GM21447 (cell line): Measurements from ENCODE around the gene GGPS1.
"Not testable (repeated sequence)": the region's sequence is repeated elsewhere in the genome, so short reads cannot be mapped to it uniquely, and the experiment has no call there.

ENCODE experiments used
- ATAC-seq: cut with Tn5 transposase; IDR thresholded peaks from one replicate; pipeline ENCODE4 v1.9.1; 2021; ENCODE audit not compliant: unreplicated experiment

Gene GGPS1

DNA sequence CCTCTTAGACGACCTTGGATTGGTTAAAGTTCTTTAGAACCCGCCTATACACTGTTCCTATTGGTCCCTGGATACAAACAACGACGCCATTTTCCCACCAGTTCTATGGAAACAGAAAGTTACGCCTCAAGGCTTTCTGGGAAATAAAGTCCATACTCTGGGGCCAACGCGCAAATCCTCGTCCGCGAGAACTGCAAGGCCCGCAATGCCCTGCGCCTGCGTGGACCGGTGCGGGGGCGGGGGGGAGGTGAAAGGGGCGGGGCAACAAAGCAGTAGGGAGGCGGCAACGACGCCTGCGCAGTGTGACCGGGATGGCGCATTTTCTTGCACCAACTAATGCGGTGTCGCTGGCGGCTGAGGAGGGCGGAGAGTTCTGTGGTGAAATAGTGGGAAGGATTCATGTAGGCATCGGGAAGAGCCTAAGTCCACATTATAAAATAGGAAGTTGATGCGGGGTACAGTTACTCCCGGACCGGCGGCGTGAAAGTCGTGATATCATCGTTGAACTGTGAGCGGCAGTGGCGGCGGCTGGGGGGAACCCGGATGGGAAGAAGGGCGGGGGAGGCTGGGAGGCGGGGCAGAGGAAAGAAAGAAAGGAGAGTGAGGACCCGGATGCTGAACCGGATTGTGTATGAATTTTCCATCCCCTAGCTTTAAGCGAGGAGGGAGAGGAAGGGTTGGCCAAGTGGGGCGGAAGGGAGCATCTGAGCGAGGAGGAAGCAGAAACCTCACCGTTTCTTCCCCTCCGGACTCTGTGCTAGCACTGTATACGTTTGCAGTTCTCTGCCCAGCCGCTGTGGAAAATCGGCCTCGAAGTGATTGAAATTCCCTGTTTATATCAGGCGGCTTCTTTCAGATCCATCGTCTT, at the start of gene GGPS1:
Gene GGPS1 (plus strand): TSS at position 300 of the 868 bp plus-strand sequence. CDS start 6,695 bp downstream, outside the sequence.
- ATAC-seq = peak; percentile 66

DNA sequence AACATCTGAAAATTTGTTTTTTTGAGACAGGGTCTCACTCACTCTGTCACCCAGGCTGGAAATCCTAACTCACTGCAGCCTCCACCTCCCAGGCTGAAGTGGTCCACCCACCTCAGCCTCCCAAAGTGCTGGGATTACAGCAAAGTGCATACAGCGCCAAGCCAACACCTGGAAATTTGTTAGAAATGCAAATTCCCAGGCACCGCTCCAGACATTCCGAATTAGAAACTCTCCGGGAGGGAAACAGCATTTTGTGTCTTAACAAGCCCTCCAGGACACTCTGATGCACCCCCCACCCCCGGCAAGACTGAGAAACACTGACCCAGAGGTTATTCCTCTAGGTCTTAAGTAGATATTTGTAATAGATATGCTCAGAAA, 49.5 kb upstream of the GGPS1 start:
- no peak for ATAC-seq

DNA sequence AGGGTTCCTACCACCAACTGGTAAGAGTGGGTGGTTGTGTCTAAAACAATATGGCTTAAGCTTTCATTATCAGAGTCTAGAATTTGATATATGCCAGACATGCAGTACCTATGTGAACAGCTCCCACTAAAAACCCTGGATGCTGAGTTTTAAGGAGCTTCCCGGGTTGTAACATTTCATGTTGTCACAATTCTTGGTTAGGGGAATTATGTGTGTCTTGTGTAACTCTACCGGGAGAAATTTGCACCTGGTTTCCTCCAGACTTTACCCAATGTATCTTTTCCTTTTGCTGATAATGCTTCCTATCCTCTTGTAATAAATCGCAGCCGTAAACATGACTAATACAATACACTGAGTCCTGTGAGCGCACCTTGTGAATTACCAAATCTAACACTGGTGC, 48.7 kb upstream of the GGPS1 start:
- no peak for ATAC-seq

DNA sequence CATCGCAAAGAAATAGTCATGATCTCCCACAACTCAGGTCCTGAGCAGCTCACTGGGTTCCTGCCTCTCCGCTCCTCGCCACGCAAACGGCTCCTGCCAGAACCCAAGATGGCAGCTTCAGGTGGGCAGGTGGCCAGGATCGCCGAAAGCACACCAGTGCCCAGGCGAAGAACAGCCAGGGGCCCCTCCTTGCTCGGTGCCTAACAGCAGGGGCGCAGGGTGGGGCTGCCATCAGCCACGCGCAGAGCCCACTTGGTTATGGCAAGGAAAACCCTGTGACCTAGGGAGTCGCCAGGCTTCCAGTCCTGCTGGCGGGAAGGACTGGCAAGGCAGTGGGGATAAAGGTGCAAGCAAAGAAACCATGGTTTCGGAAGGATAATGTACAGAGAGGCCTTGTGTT, 47.9 kb upstream of the GGPS1 start:
- ATAC-seq = no peak

DNA sequence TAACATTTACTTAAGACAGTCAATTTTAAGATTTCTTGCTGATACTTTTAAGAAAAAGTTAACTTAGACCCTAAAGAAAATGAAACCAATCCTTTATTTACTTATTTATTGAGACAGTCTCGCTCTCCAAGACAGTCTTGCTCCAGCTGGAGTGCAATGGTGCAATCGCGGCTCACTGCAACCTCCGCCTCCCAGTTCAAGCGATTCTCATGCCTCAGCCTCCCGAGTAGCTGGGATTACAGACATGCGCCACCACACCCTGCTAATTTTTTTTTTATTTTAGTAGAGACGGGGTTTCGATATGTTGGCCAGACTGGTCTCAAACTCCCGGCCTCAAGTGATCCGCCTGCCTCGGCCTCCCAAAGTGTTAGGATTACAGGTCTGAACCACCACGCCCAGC, 44.7 kb upstream of the GGPS1 start:
- ATAC-seq = not testable (repeated sequence)

DNA sequence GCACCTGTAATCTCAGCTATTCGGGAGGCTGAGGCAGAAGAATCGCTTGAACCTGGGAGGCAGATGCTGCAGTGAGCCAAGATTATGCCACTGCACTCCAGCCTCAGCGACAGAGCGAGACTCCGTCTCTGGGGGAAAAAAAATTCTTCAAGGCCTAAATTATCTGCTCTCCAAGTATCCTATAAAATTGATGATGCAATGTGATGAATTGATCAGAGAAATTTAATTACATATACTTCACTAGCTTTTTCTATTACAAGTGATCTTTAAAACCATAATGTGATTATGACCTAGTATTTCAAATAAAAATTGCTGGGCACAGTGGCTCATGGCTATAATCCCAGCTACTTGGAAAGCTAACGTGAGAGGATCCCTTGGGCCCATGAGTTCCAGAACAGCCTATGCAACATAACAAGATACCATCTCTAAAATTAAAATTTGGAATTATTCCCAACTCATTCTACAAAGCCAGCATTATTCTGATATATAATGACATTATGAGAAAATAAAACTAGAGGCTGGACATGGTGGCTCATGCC, 44.1 kb upstream of the GGPS1 start:
- ATAC-seq = no peak

DNA sequence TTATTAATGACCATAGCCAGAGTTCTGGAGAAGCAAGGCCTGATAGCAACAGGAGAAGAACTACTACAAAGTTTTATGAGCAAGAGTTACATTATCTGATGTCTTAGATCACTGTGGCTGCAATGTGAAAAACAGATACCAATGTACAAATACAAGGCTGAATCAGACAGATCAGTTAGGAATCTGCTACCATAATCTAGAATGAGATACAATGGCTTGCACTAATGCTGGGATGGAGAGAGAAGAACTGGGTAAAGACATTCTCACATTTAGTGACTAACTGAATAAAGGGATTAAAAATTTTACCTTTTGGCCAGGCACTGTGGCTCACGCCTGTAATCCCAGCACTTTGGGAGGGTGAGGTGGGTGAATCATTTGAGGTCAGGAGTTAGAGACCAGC, 41.7 kb upstream of the GGPS1 start:
- ATAC-seq = no peak

DNA sequence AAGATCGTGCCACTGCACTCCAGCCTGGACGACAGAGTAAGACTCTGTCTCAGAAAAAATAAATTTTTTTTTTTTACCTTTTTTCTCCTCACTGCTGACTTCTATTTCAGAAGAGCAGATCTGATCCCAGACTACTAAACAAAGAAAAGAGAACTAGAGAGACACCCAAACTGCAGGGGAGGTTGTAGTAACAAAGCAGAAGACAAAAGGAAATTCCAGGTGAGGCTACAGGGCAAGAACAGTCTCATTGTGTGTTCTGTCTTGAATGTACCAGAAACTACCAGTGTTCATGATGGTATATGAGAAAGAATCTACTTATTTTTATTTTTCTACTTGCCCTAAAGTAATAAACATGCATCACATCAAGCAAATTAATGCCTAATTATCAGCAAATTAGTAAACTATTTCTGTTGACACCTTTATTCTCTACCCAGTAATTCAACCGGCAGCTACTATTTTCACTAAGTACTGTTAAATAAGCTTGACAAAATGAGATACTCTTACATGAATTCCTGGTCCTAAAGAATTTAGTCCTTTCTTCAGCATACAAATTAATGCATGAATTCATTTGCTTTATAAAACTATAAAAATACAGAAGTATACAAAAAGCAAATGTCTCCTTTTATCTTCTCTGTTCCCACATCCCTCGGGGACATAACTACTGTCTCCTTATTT, 41.0 kb upstream of the GGPS1 start:
- ATAC-seq = no peak

DNA sequence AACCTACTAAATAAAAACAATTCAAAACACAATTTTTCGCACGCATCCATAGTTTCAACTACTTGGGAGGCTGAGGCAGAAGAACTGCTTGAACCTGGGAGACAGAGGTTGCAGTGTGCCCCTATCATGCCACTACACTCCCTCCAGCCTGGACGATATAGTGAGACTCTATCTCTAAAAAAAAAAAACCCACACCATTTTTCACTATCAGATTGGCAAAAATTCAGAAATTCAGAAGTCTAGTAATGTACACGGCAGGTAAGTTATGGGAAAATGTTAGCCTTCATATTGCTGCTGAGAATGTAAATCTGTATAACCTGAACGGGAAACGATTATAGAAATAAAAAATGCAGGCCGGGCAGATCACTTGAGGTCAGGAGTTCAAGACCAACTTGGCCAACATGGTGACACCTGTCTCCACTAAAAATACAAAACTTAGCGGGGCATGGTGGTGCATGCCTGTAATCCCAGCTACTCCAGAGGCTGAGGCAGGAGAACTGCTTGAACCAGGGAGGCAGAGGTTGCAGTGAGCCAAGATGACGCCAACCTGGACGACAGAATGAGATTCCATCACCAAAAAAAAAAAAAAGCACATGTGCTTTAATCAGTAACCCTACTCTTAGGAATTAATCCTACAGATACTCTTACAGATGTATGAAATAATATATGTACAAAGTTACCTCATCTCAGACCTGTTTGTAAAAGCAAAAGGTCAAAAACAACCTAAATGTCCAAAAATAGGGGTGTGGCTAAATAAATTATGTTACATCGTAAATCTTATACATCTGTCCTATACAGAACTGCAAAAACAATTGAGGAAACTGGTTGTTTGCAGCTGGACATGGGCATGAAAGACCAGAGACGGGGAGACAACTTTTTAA, 38.3 kb upstream of the GGPS1 start:
- ATAC-seq = no peak

DNA sequence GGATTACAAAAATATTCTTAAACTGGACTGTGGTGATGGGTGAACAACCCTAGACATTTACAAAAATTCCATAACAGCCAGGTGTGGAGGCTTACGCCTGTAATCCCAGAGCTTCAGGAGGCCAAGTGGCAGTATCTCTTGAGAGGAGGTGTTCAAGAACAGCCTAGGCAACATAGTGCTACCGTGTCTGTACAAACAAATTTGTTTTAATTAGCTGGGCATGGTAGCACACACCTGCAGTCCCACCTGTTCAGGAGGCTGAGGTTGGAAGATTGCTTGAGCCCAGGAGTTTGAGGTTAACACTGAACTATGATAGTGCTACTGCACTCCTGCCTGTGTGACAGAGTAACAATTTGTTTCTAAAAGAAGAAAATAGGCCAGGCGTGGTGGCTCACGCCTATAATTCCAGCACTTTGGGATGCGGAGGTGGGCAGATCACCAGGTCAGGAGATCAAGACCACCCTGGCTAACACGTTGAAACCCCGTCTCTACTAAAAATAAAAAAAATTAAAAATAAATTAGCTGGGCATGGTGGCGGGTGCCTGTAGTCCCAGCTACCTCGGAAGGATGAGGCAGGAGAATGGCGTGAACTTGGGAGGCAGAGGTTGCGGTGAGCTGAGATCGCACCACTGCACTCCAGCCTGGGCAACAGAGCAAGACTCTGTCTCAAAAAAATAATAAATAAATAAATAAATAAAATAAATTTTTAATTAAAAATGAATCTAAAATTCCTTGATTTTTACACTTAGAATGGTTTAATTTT, 37.4 kb upstream of the GGPS1 start:
- ATAC-seq = no peak

DNA sequence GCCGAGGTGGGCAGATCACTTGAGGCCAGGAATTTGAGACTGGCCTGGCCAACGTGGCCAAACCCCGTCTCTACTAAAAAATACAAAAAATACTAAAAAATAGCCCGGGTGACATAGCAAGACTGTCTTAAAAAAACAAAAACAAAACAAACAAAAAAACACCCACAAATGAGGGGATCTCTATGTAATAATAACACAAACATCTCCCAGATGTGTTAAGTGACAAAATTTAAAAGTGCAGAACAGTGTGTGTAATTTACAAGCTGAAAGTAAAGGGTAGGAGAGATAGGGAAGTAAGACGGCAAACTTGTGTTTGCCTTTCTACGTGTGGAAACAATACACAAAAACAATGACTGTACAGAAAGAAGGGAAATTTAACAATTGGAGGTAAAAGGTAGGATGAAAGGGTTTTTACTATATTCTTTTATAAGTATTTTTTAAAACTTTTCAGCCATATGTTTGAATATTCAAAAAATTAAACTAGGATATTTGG, 36.7 kb upstream of the GGPS1 start:
- ATAC-seq = no peak

DNA sequence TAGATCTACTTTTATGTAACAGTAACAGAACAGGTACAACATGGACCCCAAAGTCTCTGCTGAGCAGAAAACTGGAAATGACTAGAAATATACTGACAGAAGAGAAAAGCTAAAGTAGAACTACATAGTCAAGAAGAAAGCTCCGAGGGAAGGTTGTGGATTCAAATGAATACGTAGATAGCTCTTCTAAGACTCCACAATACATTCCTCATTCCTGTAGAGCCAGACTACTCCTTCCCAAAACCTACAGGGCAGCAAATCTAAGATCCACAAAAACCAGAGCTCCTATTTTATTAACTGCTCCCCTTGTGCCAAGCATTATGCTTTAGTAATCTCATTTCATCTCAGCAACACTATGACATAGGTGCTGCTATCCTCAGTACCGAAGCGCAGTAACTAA, 35.6 kb upstream of the GGPS1 start:
- ATAC-seq = no peak

DNA sequence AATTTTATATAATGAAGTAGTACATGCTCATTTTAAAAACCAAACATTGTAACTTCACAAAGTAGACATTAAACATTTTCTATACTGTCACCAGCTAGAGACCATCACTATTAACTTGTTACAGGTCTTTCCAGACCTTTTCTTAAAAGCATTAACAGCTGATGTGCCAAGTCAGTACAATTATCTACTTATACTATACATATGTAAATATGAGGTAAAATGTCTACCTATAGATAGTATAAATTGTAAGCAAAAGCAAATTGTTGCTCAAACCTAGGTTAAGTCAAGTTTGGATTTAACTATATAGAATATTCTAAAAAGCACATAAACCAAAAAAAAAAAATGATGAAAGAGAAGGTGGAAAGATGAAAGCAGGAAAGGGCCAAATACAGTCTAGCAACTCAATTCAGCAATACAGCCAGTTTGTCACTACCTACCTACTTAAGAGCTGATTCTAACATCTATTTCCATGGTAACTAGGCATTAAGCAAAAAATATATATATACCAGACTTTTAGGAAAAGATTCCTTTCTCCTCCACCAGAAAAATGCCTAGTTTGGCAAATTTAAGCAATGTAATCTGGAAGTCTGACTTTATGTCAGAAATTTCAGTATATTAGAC, 34.9 kb upstream of the GGPS1 start:
- ATAC-seq = no peak

DNA sequence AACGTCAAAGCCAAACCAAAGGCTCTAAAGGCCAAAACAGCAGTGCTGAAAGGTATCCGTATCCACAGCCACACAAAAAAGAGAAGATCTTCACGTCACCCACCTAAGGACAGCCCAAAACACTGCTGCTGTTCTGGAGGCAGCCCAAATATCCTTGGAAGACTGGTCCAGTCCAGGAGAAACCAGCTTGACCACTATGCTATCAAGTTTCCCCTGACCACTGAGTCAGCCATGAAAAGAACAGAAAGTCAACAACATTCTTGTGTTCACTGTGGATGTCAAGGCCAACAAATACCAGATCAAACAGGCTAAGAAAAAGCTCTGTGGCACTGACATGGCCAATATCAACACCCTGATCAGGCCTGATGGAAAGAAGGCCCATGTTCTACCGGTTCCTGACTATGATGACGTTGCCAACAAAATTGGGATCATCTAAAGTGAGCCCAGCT, 32.4 kb upstream of the GGPS1 start:
- ATAC-seq = no peak

DNA sequence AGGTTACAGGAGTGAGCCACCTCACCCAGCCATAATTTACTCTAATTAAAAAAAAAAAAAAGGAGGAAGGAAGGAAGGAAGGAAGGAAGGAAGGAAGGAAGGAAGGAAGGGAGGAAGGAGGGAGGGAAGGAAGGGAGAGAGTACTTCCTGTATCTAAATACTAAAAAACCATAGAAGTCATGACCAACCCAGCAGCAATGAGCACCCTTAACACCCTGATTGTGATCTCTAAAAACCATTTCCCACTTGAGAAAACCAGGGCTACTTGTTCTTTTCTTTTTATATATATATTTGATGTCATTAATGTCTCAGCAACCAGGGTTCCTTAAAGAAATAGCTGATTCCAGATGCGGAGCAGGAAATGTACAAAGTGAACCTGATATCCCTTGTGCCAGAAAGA, 31.6 kb upstream of the GGPS1 start:
- ATAC-seq = no peak

DNA sequence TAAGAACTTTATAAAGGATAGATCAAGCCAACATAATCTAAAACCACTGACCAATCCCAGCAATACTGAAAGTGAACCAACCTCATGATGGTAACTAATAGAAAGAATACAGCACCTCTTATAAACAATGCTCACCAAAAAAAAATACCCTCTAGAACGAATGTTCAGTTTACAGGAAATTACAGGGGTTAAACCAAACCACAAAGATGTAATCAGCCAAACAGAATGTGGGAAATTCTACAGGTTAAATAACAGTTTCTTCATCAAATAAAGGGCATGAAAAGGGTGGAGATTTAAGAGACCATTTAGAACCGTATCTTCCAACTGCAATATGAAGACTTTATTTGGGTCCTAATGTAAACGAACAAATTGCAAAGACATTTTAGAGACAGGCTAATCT, 30.8 kb upstream of the GGPS1 start:
- ATAC-seq = no peak

DNA sequence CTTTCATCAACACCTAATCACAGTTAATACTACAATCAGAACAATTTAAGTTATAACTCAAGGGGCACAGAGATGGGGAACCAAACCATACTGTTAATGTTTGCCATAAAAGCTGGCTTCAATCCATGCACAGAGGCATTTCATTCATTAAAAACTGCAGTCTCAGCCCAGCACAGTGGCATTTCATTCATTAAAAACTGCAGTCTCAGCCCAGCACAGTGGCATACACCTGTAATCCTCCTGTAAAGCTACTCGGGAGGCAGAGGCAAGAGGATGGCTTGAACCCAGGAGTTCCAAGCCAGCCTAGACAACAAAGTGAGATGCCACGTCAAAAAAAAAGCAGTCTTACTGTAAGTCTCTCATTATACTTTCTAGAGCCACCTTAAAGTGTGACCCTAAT, 29.6 kb upstream of the GGPS1 start:
- no peak for ATAC-seq

DNA sequence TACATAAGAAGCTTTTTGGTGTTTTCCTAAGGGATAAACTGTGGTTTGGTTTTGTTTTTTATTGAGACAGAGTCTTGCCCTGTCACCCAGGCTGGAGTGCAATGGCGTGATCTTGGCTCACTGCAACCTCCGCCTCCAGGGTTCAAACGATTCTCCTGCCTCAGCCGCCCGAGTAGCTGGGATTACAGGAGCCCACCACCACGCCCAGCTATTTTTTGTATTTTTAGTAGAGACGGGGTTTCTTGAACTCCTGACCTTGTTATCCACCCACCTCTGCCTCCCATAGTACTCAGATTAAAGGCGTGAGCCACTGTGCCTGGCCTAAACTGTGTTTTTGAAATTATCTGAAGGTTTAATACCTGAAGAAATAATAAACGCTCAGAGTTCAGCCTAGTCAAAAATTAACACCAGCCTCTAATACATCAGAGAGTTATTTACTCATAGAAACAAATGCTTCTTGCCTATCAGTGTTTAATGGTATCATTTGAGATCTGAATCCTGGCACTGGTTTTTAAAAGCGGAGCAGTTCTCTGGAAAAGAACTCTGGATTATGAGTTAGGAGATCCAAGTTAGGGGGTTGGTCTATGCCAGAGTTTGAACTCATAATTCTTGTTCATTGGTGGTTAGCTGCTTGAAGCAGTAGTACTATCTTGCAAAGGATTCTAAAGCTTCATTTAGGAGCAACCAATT, 29.1 kb upstream of the GGPS1 start:
- ATAC-seq = no peak

DNA sequence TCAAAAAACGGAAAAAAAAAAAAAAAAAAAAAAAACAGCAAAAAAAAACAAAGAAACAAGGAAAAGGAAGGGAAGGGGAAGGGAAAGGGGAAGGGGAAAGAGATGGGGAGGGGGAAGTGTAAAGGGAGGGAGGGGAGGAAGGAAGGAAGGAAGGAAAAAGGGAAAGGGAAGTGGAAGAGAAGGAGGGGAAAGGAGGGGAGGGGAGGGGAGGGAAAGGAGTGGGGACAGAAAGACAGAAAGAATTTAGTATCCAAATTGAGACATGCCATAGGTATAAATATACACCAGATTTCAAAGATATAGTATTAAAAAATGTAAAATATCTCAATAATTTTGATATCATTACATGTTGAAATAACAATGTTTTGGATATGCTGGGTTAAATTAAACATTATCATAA, 26.2 kb upstream of the GGPS1 start:
- ATAC-seq = no peak
